ENCODE measurements around the gene JAML. TPM values are rescaled to one million over a fixed set of nuclear protein-coding genes. Genes with fewer than 3 reads are reported as not detected.

The JAML gene
- total and polyA plus RNA-seq, 2 donors, result 39.7 to 58.8 TPM

DNA sequence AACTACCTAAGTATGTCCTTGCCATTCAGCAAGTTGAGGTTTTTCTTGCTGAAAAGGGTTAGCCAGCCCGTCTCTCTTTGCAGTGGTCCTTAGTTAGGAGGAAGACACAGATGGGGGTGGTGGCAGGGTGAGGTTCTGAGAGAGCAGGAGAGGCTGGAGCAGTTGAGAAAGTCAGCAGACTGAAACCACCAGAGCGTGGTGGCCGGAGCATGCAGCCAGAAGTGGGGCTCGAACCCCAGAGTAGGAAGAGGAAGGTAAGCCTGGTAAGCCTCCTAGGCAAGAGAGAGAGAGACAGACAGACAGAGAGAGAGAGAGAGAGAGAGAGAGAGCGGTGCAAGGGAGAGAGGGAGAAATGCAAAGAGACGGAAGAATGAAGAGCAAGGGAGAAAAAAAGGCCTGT is 63.0 kb downstream of the JAML start:
- no peaks in the 10 kb centered on the region for H3K36me3 ChIP-seq (ENCODE audit: control insufficient read depth in 2 of 2, insufficient read depth in 2 of 2, low read length in 1 of 2)
- WGBS, result 89% methylated on average over 6 of the region's 6 CpGs
- H3K9me3 ChIP-seq (ENCODE audit: control insufficient read depth in 2 of 2, insufficient read depth in 1 of 2, low read length in 1 of 2), result no peaks in the 10 kb centered on the region
- H3K4me3 ChIP-seq (ENCODE audit: low read length in 2 of 2), result no peak overlapping the region
- peaks cover 0 to 1% of the 10 kb centered on the region in 2 donors for H3K4me1 ChIP-seq (ENCODE audit: control insufficient read depth in 2 of 2, insufficient read depth in 2 of 2, low read length in 2 of 2)
- no peak for DNase-seq (ENCODE audit: low read depth in 6 of 9, low spot score in 9 of 9)
- H3K27me3 ChIP-seq (ENCODE audit: control insufficient read depth in 2 of 2, insufficient read depth in 1 of 2, low read length in 1 of 2), result peaks cover 12 to 69% of the 10 kb centered on the region in 2 donors
- no peak overlapping the region for H3K27ac ChIP-seq (ENCODE audit: low read depth in 1 of 2, low read length in 1 of 2)

DNA sequence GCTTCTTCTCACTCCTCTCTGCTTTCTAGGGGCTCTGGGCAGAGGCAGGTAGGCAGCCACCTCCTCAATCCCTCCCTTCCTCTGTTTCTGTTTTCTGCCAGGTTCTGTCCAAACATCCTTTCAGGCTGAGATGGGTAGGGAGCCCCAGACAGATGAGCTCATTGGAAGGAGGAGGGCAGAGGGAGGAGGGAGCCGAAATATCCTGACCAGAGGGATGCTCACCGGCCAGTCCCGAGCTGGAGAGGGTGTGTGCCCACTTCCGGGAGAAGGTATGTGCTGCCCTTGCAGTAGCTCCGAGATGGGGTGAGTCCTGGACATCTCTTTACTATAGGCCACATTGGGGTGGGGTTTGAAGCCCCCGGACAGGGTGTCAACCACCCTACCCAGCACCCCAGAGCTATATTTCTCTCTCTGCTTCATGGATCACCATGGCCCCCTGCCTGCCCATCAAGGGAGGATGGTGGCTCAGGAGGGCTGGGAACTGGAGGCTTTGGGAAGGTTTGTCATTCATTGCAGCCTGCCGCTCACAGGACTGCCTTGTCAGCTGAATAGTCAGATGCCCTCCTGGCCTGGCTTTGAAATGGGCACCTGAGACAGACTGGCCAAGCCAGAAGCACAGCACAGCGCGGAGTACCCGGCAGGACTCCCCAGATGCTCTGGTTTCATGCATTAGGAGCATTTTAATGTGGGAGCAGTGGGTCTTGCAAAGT is 67.5 kb downstream of the JAML start:
- H3K9me3 ChIP-seq (ENCODE audit: control insufficient read depth in 2 of 2, insufficient read depth in 1 of 2, low read length in 1 of 2), result no peaks in the 10 kb centered on the region
- H3K27me3 ChIP-seq (ENCODE audit: control insufficient read depth in 2 of 2, insufficient read depth in 1 of 2, low read length in 1 of 2), result peaks cover 54 to 96% of the 10 kb centered on the region in 2 donors
- H3K27ac ChIP-seq (ENCODE audit: low read depth in 1 of 2, low read length in 1 of 2), result no peak overlapping the region
- H3K36me3 ChIP-seq (ENCODE audit: control insufficient read depth in 2 of 2, insufficient read depth in 2 of 2, low read length in 1 of 2), result no peaks in the 10 kb centered on the region
- no peak for DNase-seq (ENCODE audit: low read depth in 6 of 9, low spot score in 9 of 9)
- H3K4me3 ChIP-seq (ENCODE audit: low read length in 2 of 2), result no peak overlapping the region
- H3K4me1 ChIP-seq (ENCODE audit: control insufficient read depth in 2 of 2, insufficient read depth in 2 of 2, low read length in 2 of 2), result peaks cover 6 to 15% of the 10 kb centered on the region in 2 donors
- WGBS, result 72% methylated on average over 10 of the region's 10 CpGs

DNA sequence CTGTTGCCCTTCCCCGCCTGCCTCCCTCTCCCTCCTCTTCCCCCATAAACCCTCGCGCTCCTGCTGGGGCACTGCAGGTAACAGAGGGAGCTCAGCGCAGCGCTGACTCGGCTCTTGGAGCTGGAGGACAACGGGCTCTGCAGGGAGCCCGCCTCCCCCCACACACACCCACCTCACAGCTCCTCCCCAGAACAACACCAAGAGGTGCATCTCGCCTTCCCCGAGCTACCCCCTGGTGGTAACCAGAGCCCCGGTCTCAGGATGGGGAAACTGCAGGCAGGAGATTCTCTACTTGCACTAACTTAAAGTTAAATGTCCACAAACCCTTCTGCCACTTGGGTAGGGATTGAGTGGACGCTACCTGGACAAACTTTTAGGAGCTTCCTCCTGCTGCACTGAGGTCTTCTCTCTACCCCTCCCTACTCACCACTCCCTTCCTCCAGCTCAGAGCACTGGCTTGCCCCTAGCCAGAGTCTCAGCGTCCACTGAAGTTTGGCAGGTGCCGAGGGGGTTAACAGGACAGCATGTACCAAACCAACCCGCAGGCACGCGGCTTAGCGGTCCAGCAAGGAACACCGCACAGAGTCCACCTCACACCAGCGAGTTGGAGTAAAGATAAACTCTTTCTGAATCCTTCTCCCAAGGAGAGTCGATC is 68.2 kb downstream of the JAML start:
- Histone ChIP-seq H3K27ac (ENCODE audit: low read depth in 1 of 2, low read length in 1 of 2) (no peak overlapping the region), H3K4me1 (ENCODE audit: control insufficient read depth in 2 of 2, insufficient read depth in 2 of 2, low read length in 2 of 2) (peaks cover 6 to 21% of the 10 kb centered on the region in 2 donors), H3K36me3 (ENCODE audit: control insufficient read depth in 2 of 2, insufficient read depth in 2 of 2, low read length in 1 of 2) (no peaks in the 10 kb centered on the region), H3K9me3 (ENCODE audit: control insufficient read depth in 2 of 2, insufficient read depth in 1 of 2, low read length in 1 of 2) (no peaks in the 10 kb centered on the region), H3K4me3 (ENCODE audit: low read length in 2 of 2) (no peak overlapping the region), H3K27me3 (ENCODE audit: control insufficient read depth in 2 of 2, insufficient read depth in 1 of 2, low read length in 1 of 2) (peaks cover 61 to 96% of the 10 kb centered on the region in 2 donors)
- DNase-seq (ENCODE audit: low read depth in 6 of 9, low spot score in 9 of 9), result peak in 1 of 9 donors; percentile 16
- 10% methylated on average over 21 of the region's 21 CpGs for WGBS

DNA sequence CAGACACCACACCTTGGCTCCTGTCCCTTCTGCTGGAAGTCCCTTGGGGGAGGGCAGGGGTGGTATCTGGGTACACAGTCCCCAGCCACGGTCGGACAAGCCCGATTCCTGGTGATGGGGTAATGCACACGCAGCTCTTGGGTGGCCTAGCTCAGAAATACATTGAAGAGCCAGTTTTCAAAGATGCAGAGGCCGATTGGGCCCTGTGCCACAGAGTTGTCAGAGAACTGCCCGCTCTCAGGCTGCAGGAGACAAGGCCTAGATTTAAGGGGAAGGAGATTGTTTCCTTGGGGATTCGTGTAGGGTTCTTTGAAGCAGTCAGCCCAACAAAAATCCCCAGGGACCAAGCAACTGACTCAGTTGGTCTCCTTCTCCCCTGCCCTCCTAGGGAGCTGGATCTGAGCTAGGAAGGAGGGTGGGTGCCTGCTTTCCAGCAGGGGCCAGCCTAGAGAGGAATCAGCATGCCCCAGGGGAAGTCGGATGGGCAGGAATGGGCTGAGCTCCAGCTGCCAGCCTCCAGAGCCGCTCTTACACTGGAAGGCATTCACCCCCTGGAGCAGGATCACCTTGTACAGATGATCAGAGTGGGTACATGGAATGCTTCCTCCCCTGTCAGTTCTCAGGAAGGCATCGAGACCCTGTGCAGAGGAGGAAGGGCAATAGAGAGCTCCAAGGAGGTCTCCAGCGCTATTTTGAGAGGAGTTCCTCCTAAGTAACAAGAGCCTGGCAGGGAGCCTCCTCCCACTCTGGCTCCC is 68.9 kb downstream of the JAML start:
- no peak overlapping the region for H3K4me3 ChIP-seq (ENCODE audit: low read length in 2 of 2)
- DNase-seq (ENCODE audit: low read depth in 6 of 9, low spot score in 9 of 9), result no peak
- H3K27ac ChIP-seq (ENCODE audit: low read depth in 1 of 2, low read length in 1 of 2), result no peak overlapping the region
- H3K36me3 ChIP-seq (ENCODE audit: control insufficient read depth in 2 of 2, insufficient read depth in 2 of 2, low read length in 1 of 2), result no peaks in the 10 kb centered on the region
- 73% methylated on average over 11 of the region's 11 CpGs for WGBS
- H3K4me1 ChIP-seq (ENCODE audit: control insufficient read depth in 2 of 2, insufficient read depth in 2 of 2, low read length in 2 of 2), result peaks cover 6 to 21% of the 10 kb centered on the region in 2 donors
- H3K27me3 ChIP-seq (ENCODE audit: control insufficient read depth in 2 of 2, insufficient read depth in 1 of 2, low read length in 1 of 2), result peaks cover 66 to 98% of the 10 kb centered on the region in 2 donors
- H3K9me3 ChIP-seq (ENCODE audit: control insufficient read depth in 2 of 2, insufficient read depth in 1 of 2, low read length in 1 of 2), result no peaks in the 10 kb centered on the region

DNA sequence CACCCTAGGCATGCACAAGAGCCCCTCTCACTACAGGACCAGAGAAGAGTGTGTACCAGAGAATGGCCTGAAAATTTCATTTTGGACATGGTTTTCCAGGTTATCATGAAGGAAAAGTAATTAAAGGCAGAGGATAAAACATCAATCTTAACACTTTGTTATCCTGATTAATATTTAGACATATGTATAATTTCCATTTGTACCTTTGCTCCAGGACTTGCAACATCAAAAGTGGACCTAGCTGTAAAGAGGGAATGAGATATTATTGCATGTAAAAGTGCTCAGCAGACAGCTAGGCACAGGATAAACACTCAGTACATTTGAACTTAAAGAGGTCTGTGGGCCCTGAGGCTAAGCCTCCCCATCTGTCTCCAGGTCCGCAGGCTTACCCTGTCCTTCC is 70.2 kb downstream of the JAML start:
- no peak overlapping the region for H3K27ac ChIP-seq (ENCODE audit: low read depth in 1 of 2, low read length in 1 of 2)
- no peaks in the 10 kb centered on the region for H3K9me3 ChIP-seq (ENCODE audit: control insufficient read depth in 2 of 2, insufficient read depth in 1 of 2, low read length in 1 of 2)
- DNase-seq (ENCODE audit: low read depth in 6 of 9, low spot score in 9 of 9), result no peak
- 93% methylated on average over 1 of the region's 1 CpG for WGBS
- H3K4me3 ChIP-seq (ENCODE audit: low read length in 2 of 2), result no peak overlapping the region
- peaks cover 6 to 21% of the 10 kb centered on the region in 2 donors for H3K4me1 ChIP-seq (ENCODE audit: control insufficient read depth in 2 of 2, insufficient read depth in 2 of 2, low read length in 2 of 2)
- H3K36me3 ChIP-seq (ENCODE audit: control insufficient read depth in 2 of 2, insufficient read depth in 2 of 2, low read length in 1 of 2), result no peaks in the 10 kb centered on the region
- peaks cover 73 to 98% of the 10 kb centered on the region in 2 donors for H3K27me3 ChIP-seq (ENCODE audit: control insufficient read depth in 2 of 2, insufficient read depth in 1 of 2, low read length in 1 of 2)

DNA sequence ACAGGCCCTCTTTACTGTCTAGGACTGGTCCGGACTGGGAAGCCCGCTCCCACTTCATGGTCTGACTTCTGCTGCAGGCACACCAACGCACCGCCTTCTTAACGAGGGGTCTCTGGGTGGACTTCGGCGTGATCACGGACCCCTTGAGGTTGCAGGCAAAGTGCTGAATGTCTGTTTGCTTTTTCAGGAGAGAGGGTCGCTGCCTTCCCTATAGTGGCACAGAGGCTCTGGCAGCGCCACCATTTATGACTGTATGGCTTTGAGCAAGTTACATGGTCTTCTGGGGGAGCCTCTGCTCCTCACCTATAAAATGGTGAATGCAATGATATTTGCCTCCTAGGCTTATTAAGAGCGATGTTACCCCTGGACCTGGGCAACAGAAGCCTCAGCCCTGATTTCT is 70.8 kb downstream of the JAML start:
- H3K4me1 ChIP-seq (ENCODE audit: control insufficient read depth in 2 of 2, insufficient read depth in 2 of 2, low read length in 2 of 2), result peaks cover 6 to 21% of the 10 kb centered on the region in 2 donors
- no peak overlapping the region for H3K4me3 ChIP-seq (ENCODE audit: low read length in 2 of 2)
- no peaks in the 10 kb centered on the region for H3K36me3 ChIP-seq (ENCODE audit: control insufficient read depth in 2 of 2, insufficient read depth in 2 of 2, low read length in 1 of 2)
- DNase-seq (ENCODE audit: low read depth in 6 of 9, low spot score in 9 of 9), result no peak
- 95% methylated on average over 11 of the region's 11 CpGs for WGBS
- H3K9me3 ChIP-seq (ENCODE audit: control insufficient read depth in 2 of 2, insufficient read depth in 1 of 2, low read length in 1 of 2), result no peaks in the 10 kb centered on the region
- peaks cover 75 to 98% of the 10 kb centered on the region in 2 donors for H3K27me3 ChIP-seq (ENCODE audit: control insufficient read depth in 2 of 2, insufficient read depth in 1 of 2, low read length in 1 of 2)
- H3K27ac ChIP-seq (ENCODE audit: low read depth in 1 of 2, low read length in 1 of 2), result no peak overlapping the region

DNA sequence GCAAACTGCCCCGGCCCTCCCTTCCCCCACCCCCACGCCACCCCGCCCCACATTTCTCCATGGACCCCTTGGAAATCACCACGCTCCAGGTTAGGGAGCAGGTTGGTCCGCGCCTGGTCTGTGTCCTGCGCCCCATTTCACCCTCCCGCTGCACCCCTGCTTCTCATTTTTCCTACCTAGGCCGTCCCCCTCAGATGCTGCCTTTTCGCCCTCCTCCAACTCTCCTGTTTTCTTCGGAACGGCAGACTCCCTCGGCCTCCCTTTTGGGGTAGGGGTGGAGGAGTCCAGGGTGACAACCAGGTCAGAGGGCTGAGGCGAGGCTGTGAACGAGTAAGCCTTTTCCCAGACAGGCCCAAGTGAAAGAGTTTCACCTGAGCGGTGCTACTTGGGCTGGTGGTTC is 71.3 kb downstream of the JAML start:
- Histone ChIP-seq H3K36me3 (ENCODE audit: control insufficient read depth in 2 of 2, insufficient read depth in 2 of 2, low read length in 1 of 2) (no peaks in the 10 kb centered on the region), H3K27ac (ENCODE audit: low read depth in 1 of 2, low read length in 1 of 2) (no peak overlapping the region), H3K4me3 (ENCODE audit: low read length in 2 of 2) (no peak overlapping the region), H3K9me3 (ENCODE audit: control insufficient read depth in 2 of 2, insufficient read depth in 1 of 2, low read length in 1 of 2) (no peaks in the 10 kb centered on the region), H3K4me1 (ENCODE audit: control insufficient read depth in 2 of 2, insufficient read depth in 2 of 2, low read length in 2 of 2) (peaks cover 6 to 21% of the 10 kb centered on the region in 2 donors), H3K27me3 (ENCODE audit: control insufficient read depth in 2 of 2, insufficient read depth in 1 of 2, low read length in 1 of 2) (peaks cover 71 to 95% of the 10 kb centered on the region in 2 donors)
- no peak for DNase-seq (ENCODE audit: low read depth in 6 of 9, low spot score in 9 of 9)
- WGBS, result 30% methylated on average over 16 of the region's 16 CpGs

DNA sequence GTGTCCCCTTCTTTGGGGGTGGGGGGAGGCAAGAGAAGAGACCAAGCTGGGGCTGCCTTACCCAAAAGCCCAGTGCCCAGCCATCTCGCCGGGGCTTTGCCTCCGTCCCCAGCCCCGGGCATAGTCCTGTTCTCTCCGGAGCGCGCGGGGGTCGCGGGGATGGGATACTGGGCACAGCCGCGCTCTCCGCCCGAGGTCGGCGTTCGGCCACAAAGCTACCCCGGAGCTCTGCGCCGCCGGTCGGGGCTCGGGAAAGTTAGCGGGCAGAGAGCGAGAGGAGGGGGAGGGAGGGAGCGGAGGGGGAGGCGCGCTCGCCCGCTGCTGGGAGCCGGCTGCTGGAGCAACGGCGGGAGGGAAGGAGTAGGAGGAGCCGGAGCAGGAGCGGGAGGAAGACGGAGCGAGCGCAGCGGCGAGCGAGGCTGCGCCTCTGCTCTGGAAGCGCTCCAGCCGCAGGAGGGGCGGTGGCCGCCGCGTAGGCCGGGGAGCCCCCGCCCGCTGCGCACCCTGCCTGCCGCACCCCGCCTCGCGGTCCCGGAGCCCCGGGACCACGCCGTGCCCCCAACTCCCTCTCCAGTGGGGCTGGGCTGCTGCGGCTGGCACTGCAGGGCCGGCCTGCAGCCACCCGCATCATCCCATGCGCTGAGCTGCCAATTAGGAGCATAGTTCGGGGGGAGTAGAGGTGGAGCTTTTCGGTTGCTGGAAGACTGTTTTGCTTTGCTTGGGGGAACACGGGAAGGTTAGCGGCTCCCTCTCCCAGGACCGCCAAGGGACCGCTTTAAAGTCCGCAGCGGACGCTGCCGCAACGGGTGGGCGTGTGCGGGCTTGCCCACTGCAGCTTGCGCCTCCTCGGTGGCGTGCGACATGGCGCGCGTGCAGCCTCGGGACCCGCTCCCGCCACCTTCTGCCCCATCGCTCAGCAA is 72.0 kb downstream of the JAML start, which contains the start of gene SCN4B:
TSS of gene SCN4B (minus strand) at position 272 of the 920 bp plus-strand sequence. CDS start at position 122, 150 bp downstream.
- H3K4me1 ChIP-seq (ENCODE audit: control insufficient read depth in 2 of 2, insufficient read depth in 2 of 2, low read length in 2 of 2), result peaks cover 6 to 21% of the 10 kb centered on the region in 2 donors
- under 1% methylated on average over 88 of the region's 88 CpGs for WGBS
- no peak within 1 kb of the TSS for H3K27ac ChIP-seq (ENCODE audit: low read depth in 1 of 2, low read length in 1 of 2)
- peak within 1 kb of the TSS in 1 of 2 donors; percentile 35 for H3K4me3 ChIP-seq (ENCODE audit: low read length in 2 of 2)
- no peak for DNase-seq (ENCODE audit: low read depth in 6 of 9, low spot score in 9 of 9)
- H3K9me3 ChIP-seq (ENCODE audit: control insufficient read depth in 2 of 2, insufficient read depth in 1 of 2, low read length in 1 of 2), result no peaks in the 10 kb centered on the region
- no peaks in the 10 kb centered on the region for H3K36me3 ChIP-seq (ENCODE audit: control insufficient read depth in 2 of 2, insufficient read depth in 2 of 2, low read length in 1 of 2)
- H3K27me3 ChIP-seq (ENCODE audit: control insufficient read depth in 2 of 2, insufficient read depth in 1 of 2, low read length in 1 of 2), result peaks cover 70 to 94% of the 10 kb centered on the region in 2 donors

Data from thymus (tissue), 11 donors.